Cerebellar nuclear complex (tissue), 1 donor: Measurements from ENCODE around the gene TMPRSS11F.

Experiments used
- DNase-seq, 2 experiments: peaks; one replicate each; lab custom pipeline; 2025; lab: John Stamatoyannopoulos, UW

The TMPRSS11F gene

GRCh38 chr4:68077737-68078136 lies 51.9 kb downstream of the TMPRSS11F start:
- no peak for DNase-seq

- no peak for DNase-seq
These were observed 52.4 kb downstream of the TMPRSS11F start for GRCh38 chr4:68077301-68077700.

GRCh38 chr4:68076194-68076593 lies 53.5 kb downstream of the TMPRSS11F start:
- DNase-seq = no peak

- no peak for DNase-seq
These were observed 55.3 kb downstream of the TMPRSS11F start for GRCh38 chr4:68074397-68074796.

- DNase-seq = no peak
These were observed 59.4 kb downstream of the TMPRSS11F start for GRCh38 chr4:68070302-68070701.

- no peak for DNase-seq
These were observed 67.2 kb downstream of the TMPRSS11F start for GRCh38 chr4:68062501-68062900.

GRCh38 chr4:68038272-68038671 lies 91.4 kb downstream of the TMPRSS11F start:
- no peak for DNase-seq

- DNase-seq = no peak
These were observed 108.5 kb downstream of the TMPRSS11F start for GRCh38 chr4:68021185-68021584.

- no peak for DNase-seq
These were observed 118.0 kb downstream of the TMPRSS11F start for GRCh38 chr4:68011684-68012083.
